GDM1 (cell line): ENCODE data around the gene BEND7.

Experiments
- DNase-seq: peaks from one replicate; lab custom pipeline; 2025; lab: John Stamatoyannopoulos, UW

Gene BEND7

DNA sequence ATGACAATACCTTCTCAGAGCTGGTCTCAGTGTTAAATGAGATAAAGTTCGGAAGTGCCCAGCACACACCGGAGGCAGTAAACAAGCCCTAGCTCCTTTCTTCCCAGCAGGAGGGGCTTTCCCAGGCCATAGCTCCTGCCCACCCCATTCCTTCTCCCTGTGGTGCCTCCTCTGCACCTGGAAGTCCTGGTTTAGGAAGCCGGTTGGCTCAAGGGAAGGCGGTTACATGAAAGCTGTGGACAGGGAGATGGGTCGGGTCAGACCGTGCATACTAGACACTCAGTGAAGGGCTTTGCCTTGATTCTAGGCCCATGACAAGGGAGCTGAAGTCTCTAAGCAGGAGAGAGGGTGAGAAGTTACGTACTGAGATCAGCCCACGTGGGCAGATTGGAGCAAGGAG, 8.6 kb downstream of the BEND7 start:
- no peak for DNase-seq

- DNase-seq = no peak
Observed at GRCh38 chr10:13518076-13518692, 10.6 kb downstream of the BEND7 start.

GRCh38 chr10:13517675-13518074, 11.1 kb downstream of the BEND7 start:
- no peak for DNase-seq

DNA sequence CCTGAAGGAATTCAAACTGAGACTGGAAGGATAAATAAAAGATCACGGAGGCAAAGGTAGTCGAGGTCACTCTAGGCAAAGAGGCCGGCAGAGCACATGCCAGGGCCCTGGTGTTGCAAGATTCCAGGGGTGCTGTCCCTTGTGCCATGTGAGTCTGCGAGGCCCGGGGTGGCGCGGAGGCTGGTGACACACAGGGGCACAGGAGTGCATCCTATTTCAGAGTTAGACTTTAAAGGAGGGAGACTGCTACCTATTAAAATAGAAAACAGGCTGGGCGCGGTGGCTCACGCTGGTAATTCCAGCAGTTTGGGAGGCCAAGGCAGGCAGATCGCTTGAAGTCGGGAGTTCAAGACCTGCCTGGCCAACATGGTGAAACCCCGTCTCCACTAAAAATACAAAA, 12.6 kb downstream of the BEND7 start:
- DNase-seq = no peak

GRCh38 chr10:13515467-13515866, 13.3 kb downstream of the BEND7 start:
- DNase-seq = no peak

DNA sequence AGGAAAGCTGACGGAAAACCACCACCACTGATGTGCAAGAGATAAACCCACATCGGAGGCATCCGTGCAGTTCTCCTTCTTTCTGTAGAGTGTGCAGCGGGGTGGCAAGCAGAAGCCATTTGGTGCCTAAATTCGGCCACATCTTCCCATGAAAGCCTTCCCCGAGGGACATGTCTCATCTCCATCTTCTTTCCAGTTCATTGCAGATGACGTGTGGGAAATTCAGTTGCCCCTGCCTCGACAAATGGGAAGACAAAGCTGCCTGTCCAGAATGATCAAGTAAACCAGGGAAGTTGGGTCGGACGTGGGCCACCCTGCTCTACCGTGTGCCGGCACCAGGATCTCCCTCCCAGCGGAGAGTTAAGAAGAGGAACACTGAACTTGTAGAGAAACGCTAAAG, 14.5 kb downstream of the BEND7 start:
- DNase-seq = no peak

DNA sequence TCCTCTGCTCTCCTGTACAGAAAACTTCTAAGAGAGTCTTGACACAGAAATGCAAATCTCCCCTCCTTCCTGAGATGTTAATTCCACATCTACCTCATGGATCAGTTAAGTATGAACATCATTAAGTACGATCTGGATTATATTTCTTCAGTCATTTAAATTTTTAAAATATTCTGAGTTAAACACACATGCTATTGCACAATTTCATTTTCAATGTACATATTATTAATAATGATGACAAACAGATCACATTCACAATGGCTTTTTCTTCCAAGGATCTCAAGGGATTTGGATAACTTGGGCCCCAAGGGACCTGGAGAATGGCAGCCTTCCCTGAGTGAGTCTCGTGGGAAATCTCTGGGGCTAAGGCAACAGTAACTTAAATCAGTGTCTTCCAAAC, 16.2 kb downstream of the BEND7 start:
- no peak for DNase-seq

DNA sequence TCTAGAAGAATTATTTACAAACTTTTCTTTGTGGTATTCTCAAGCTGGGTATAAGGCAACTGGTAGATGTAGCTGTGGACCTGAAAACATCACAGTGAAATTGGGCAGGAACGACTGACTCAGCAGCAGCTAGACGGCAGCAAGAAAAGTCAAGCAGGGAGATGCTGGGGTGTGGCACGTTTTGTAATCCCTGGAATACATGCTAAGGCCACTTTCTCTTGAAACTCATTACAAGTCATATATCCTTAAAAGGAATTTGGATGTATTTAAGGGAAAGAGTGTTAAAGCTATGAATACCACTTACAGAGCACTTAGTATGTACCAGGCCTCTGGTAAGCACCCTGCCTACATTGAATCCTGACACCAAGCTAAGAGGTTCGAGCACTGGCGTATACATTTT, 17.4 kb downstream of the BEND7 start:
- no peak for DNase-seq

GRCh38 chr10:13505052-13505680, 23.6 kb downstream of the BEND7 start:
- no peak for DNase-seq

GRCh38 chr10:13503745-13504463, 24.9 kb downstream of the BEND7 start:
- DNase-seq = no peak

DNA sequence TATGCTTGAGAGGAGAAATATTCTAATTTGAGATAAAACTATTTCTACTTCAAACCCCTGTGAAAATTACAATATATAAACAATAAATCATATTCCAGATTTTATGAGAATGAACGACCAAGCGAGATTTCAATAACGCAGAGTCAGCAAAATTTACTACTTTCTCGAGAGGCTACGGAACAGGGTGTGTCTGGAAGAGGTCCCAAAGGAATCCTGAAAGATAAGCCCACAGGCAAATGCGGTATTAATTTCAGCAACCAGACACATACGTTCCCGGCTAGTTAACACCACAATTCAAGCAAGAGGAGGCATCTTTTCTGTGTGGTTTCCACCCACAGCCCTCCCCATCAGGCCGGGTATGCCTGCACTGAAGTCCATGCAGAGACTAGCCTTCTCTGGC, 26.4 kb downstream of the BEND7 start:
- DNase-seq = no peak

DNA sequence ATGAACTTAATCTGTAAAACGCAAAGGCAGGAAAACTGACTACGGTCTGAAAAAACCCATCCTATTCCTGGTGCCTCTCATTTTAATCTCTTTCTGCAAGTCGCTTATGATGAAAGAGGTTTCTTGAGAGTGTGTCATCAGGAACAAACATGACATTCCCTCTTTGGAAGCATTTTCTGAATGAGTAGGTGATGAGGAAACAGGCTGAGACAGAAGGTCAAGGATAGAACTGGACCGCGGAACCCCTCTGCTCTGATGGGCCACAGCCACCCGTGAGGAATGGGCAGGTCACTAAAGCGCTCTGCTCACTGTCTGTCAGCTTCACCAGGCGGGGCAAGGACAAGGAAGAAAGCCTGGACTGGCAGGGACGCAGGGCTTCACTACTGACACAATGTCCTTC, 28.6 kb downstream of the BEND7 start:
- DNase-seq = no peak

- no peak for DNase-seq
Observed at GRCh38 chr10:13499150-13499549, 29.7 kb downstream of the BEND7 start.

DNA sequence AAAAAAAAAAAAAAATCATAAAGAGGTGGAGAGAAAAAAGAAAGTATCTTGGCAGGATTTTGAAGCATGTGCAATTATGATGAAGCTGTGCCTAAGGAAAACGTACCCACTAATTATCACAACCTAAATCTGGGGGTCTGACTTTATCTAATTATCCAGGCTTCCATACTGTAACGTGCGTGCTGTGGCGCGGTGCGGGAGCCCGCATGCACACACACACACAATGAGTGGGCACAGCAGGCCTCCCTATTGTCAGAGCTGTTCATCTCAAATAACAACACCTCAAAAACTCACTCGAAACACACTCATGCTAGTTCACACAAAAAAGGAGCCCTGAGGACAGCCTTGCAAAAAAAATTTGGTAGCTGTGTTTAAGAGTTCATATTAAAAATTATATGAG, 31.9 kb downstream of the BEND7 start:
- DNase-seq = no peak

DNA sequence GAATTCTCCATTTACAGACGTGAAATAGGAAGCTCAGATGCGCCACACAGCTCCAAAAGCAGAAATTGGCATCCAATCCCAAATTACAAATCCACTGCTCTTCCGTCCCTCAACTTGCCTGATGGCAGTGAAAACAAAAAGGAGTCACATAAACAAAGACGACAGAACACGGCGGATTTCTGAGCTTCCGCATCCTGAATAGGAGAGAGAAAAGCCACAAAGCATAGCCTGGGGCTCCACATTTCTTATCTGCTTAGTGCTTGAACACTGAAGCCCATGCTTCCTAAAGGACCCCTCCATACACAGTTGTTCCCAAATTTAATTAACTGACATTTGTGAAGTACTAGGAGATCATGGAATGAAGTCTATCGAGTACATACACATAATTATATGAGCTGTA, 32.6 kb downstream of the BEND7 start:
- no peak for DNase-seq

DNA sequence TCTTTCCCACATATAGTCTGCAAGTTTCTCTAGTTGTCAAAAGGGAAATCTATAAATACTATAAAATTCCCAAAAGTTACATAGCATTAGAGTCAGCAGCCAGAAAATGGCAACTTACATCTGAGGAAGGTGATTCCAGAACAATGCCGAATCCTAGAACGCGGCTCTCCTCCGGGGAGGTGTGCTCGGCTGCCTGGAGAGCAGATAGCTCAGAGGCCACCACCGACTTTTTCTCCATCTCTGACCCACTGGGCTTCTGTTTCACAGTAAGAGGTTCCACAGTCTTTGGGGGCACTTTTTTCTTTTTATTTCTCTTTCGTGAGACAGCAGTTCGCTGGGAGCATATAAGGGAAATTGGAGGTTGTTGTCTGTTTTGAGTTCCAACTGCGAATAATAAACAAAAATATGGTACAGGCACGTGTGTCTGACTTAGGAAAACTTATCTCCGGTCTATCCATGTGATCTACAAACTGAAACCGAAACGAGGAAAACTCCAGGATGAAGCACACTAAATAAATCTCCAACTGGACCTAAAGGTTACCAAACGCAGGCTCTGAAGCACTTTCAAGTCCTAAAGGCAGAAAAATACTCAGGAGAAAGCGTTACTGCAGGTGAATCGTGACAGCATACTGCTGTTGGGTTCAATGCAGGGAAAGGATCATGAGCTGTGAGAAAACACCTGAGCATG, 36.2 kb downstream of the BEND7 start:
- DNase-seq = no peak

DNA sequence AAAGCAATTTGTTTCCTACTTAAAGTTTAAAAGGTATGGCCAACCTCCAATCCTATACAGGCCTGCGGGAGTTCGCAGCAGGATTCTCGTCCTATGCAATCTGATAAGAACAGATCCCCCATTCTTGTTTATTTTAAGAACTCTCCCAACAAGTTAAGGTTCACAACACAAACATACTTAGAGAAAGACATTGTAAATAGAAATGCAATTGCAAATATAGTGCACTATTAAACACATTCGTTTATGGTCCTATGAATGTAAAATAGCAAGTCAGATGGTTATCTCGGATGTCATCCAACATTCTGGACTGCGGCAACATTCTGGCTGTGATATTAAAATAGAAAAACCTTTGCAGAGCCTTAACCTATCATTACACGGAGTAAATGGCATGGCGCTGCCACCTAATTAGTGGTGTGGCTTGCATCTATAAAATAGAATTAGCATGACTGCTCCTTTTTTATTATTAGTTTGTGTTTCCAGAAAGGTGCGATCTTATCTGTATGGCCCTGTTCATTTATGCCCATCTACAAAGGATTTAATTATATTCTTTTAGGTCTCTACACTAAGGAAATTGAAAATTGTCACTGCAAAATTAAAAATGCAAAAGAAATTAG, 37.0 kb downstream of the BEND7 start:
- DNase-seq = no peak

- DNase-seq = no peak
Observed at GRCh38 chr10:13490503-13490902, 38.3 kb downstream of the BEND7 start.

GRCh38 chr10:13489035-13489599, 39.7 kb downstream of the BEND7 start:
- no peak for DNase-seq

DNA sequence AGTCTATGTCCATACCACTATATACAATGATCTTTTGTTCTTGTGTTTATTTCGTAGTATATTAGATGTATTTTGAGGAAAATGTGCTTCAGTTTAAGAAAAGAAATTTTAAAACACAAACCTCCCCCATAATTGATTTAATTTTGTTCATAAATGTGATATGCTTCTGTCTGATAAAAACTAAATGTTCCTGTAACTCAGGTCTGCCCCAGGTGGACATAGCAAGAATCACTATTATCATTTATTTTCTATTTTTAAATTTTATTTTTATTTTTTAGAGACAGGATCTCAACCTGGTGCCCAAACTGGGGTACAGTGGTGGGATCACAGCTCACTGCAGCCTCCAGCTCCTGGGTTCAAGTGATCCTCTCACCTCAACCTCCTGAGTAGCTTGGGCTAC, 43.2 kb downstream of the BEND7 start:
- DNase-seq = no peak

GRCh38 chr10:13483951-13484350, 44.9 kb downstream of the BEND7 start:
- no peak for DNase-seq

DNA sequence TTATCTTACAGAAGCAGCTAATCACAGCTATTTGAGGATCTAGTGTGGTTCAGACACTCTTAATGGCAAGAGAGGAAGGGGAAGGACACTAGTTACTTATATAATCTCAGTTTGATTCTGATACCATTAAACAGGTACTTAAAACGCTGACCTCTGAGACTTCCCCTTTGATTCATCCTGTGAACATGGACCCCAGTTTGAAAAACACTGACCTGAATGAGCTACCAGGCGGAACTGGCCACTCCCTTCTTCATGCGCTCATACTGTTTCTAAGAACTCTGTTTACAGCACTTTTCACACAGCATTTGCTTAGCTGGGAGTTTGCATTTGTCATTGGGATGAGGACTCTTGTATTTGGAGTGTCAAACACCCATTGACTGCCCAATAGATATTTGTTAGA, 45.7 kb downstream of the BEND7 start:
- DNase-seq = no peak
